SH-SY5Y (cell line): ENCODE measurements around the gene PHF20.

Experiments
- GATA2 ChIP-seq: IDR thresholded peaks from 2 replicates; pipeline ENCODE4 v1.6.1; 2011; ENCODE audit warnings: mild to moderate bottlenecking, low read depth, low read length
- GATA3 ChIP-seq: IDR thresholded peaks from 2 replicates; pipeline ENCODE4 v1.6.1; 2011; ENCODE audit warnings: low read depth, mild to moderate bottlenecking, low read length, moderate library complexity

GRCh38 chr20:35839904-35840303 lies 68.1 kb downstream of the PHF20 start:
- TF ChIP-seq GATA3 (no peak), GATA2 (no peak)
